Neural cell (in vitro differentiated cells): Measurements from ENCODE around the gene MEGF6. TPM values are rescaled to one million over a fixed set of nuclear protein-coding genes. Genes with fewer than 3 reads are reported as not detected.

Experiments
- H2AFZ ChIP-seq: fragments of 200-600, 300-800 bp; sonication (generic), shearing (Covaris generic); 2 replicates; pipeline ENCODE4 v1.6.0; 2014; ENCODE audit warnings: low read depth, mild to moderate bottlenecking, antibody characterized with exemption, low read length, moderate library complexity
- H3F3A ChIP-seq: fragments of 200-600 bp; shearing (Covaris generic); 2 replicates; pipeline ENCODE4 v1.6.1; 2016; ENCODE audit warnings: mild to moderate bottlenecking, moderate library complexity, mixed read lengths, antibody characterized with exemption, low read length; ENCODE audit not compliant: insufficient read depth, poor library complexity, severe bottlenecking
- H3K27ac ChIP-seq: fragments of 200-600, 300-800 bp; sonication (generic), shearing (Covaris generic); 2 replicates; pipeline ENCODE4 v1.5.1; 2014; ENCODE audit warnings: mild to moderate bottlenecking, low read length, moderate library complexity
- H3K27me3 ChIP-seq: fragments of 300-800, 200-600 bp; sonication (generic), shearing (Covaris generic); 2 replicates; pipeline ENCODE4 v1.6.0; 2014; ENCODE audit warnings: mild to moderate bottlenecking, low read depth, low read length, moderate library complexity; ENCODE audit not compliant: insufficient read depth
- H3K36me3 ChIP-seq: fragments of 300-800, 200-600 bp; sonication (generic), shearing (Covaris generic); 2 replicates; pipeline ENCODE4 v1.5.1; 2014; ENCODE audit warnings: mild to moderate bottlenecking, antibody characterized with exemption, low read length, moderate library complexity; ENCODE audit not compliant: insufficient read depth
- H3K4me2 ChIP-seq: fragments of 300-800, 200-600 bp; sonication (generic), shearing (Covaris generic); 2 replicates; pipeline ENCODE4 v1.6.0; 2014; ENCODE audit warnings: mild to moderate bottlenecking, low read length
- H3K4me3 ChIP-seq: fragments of 300-800, 200-600 bp; sonication (generic), shearing (Covaris generic); 2 replicates; pipeline ENCODE4 v1.5.1; 2014; ENCODE audit warnings: mild to moderate bottlenecking, low read length, moderate library complexity
- H3K79me2 ChIP-seq: fragments of 200-600 bp; shearing (Covaris generic); replicated peaks from 2 replicates; pipeline ENCODE4 v1.6.0; 2014; ENCODE audit warnings: mild to moderate bottlenecking, low read length, moderate library complexity; ENCODE audit not compliant: insufficient read depth
- H3K9ac ChIP-seq: fragments of 300-800, 200-600 bp; sonication (generic), shearing (Covaris generic); 2 replicates; pipeline ENCODE4 v1.6.1; 2016; ENCODE audit warnings: mild to moderate bottlenecking, low read length, mixed read lengths
- H3K9me2 ChIP-seq: fragments of 200-600 bp; shearing (Covaris generic); 2 replicates; pipeline ENCODE4 v1.6.1; 2016; ENCODE audit warnings: mild to moderate bottlenecking, low read length, mixed read lengths; ENCODE audit not compliant: insufficient read depth
- H3K9me3 ChIP-seq: fragments of 200-600, 300-800 bp; sonication (generic), shearing (Covaris generic); 2 replicates; pipeline ENCODE4 v1.6.1; 2016; ENCODE audit warnings: mild to moderate bottlenecking, mixed run types, low read length, moderate library complexity, mixed read lengths
- H4K20me1 ChIP-seq: fragments of 200-600 bp; shearing (Covaris generic); 2 replicates; pipeline ENCODE4 v1.6.1; 2016; ENCODE audit warnings: mild to moderate bottlenecking, mixed run types; ENCODE audit not compliant: insufficient read depth
- CTCF ChIP-seq: fragments of 450-650 bp; IDR thresholded peaks from 2 replicates; pipeline ENCODE4 v1.5.1; 2014; ENCODE audit warnings: antibody characterized with exemption, mild to moderate bottlenecking, moderate library complexity; ENCODE audit not compliant: poor library complexity, severe bottlenecking
- EP300 ChIP-seq: fragments of 450-650 bp; conservative IDR thresholded peaks from 2 replicates; pipeline ENCODE4 v1.6.1; 2014; ENCODE audit warnings: antibody characterized with exemption, mild to moderate bottlenecking, moderate library complexity; ENCODE audit not compliant: poor library complexity, severe bottlenecking
- EZH2 ChIP-seq: fragments of 200-600, 300-800 bp; shearing (Covaris generic), sonication (generic); IDR thresholded peaks from 2 replicates; pipeline ENCODE4 v1.6.1; 2014; ENCODE audit warnings: antibody characterized with exemption, low read length, borderline replicate concordance, mild to moderate bottlenecking; ENCODE audit not compliant: insufficient read depth, poor library complexity, severe bottlenecking
- MXI1 ChIP-seq: fragments of 450-650 bp; conservative IDR thresholded peaks from 2 replicates; pipeline ENCODE4 v1.6.1; 2014; ENCODE audit warnings: antibody characterized with exemption, mild to moderate bottlenecking; ENCODE audit not compliant: poor library complexity, severe bottlenecking
- POLR2AphosphoS5 ChIP-seq: IDR thresholded peaks from 2 replicates; pipeline ENCODE4 v1.6.1; 2012
- RAD21 ChIP-seq: fragments of 450-650 bp; conservative IDR thresholded peaks from 2 replicates; pipeline ENCODE4 v1.6.1; 2014; ENCODE audit warnings: antibody characterized with exemption, mild to moderate bottlenecking, moderate library complexity
- REST ChIP-seq: IDR thresholded peaks from 2 replicates; pipeline ENCODE4 v1.6.1; 2012; ENCODE audit warnings: borderline replicate concordance
- SMC3 ChIP-seq: fragments of 450-650 bp; conservative IDR thresholded peaks from 2 replicates; pipeline ENCODE4 v1.6.1; 2014; ENCODE audit warnings: antibody characterized with exemption, mild to moderate bottlenecking, moderate library complexity; ENCODE audit not compliant: poor library complexity
- TAF1 ChIP-seq: IDR thresholded peaks from 2 replicates; pipeline ENCODE4 v1.6.1; 2012; ENCODE audit warnings: low read depth
- polyA plus RNA-seq: library from polyadenylated mRNA; depleted of rRNA; stranded (reverse); fragments of >200 nt; gene quantifications from 2 replicates; pipeline ENCODE4 v1.2.3, GENCODE V29; 2014

MEGF6 gene
- polyA plus RNA-seq, 1 donor from 2014 or later: 6.0 TPM

GRCh38 chr1:3529099-3529729 is 82.1 kb downstream of the MEGF6 start:
- Histone ChIP-seq H4K20me1 (no peaks in the 10 kb centered on the region), H3K4me2 (no peak overlapping the region), H3F3A (no peaks in the 10 kb centered on the region), H3K27me3 (peaks cover 7% of the 10 kb centered on the region), H3K36me3 (no peaks in the 10 kb centered on the region), H3K9me2 (no peaks in the 10 kb centered on the region), H2AFZ (no peak overlapping the region), H3K9ac (no peak overlapping the region), H3K9me3 (no peaks in the 10 kb centered on the region), H3K27ac (no peak overlapping the region), H3K79me2 (no peaks in the 10 kb centered on the region), H3K4me3 (no peak overlapping the region)
- TF ChIP-seq SMC3 (no peak), POLR2AphosphoS5 (no peak), MXI1 (no peak), EP300 (no peak)

- TF ChIP-seq TAF1 (no peak), POLR2AphosphoS5 (no peak), RAD21 (no peak), EP300 (no peak), REST (no peak), EZH2 (no peak), MXI1 (no peak), SMC3 (no peak), CTCF (no peak)
- H2AFZ ChIP-seq: no peak overlapping the region
- H3K27me3 ChIP-seq: peaks cover 7% of the 10 kb centered on the region
- no peaks in the 10 kb centered on the region for H3K9me2 ChIP-seq
- H4K20me1 ChIP-seq: no peaks in the 10 kb centered on the region
- no peak overlapping the region for H3K4me3 ChIP-seq
- H3K9me3 ChIP-seq: no peaks in the 10 kb centered on the region
- H3K9ac ChIP-seq: no peak overlapping the region
- H3K36me3 ChIP-seq: no peaks in the 10 kb centered on the region
- no peak overlapping the region for H3K4me2 ChIP-seq
- no peak overlapping the region for H3K27ac ChIP-seq
- H3F3A ChIP-seq: no peaks in the 10 kb centered on the region
- no peaks in the 10 kb centered on the region for H3K79me2 ChIP-seq
Observed at GRCh38 chr1:3527774-3528173, 83.5 kb downstream of the MEGF6 start.
